ENCODE results near the gene SEMG2. TPM values are rescaled to one million over a fixed set of nuclear protein-coding genes. Genes with fewer than 3 reads are reported as not detected.

SEMG2 gene
- total and polyA plus RNA-seq, 2 of the 13 experiments (the other 11 are each of a cell fraction or from before 2014, with no cell fraction given) = not detected

- TF ChIP-seq ZBTB2 (CRISPR knock-in tag; IDR thresholded peaks at IDR 0.05; ENCODE audit: low read depth) = no peak
- TF ChIP-seq SNAPC4 (CRISPR knock-in tag; IDR thresholded peaks at IDR 0.05) = no peak
- TF ChIP-seq GABPB1 (CRISPR knock-in tag; IDR thresholded peaks at IDR 0.05) = peak; percentile 43; the same call in 1 of the 2 replicates
- TF ChIP-seq GABPA (IDR thresholded peaks at IDR 0.05; ENCODE audit: low read depth, low read length) = peak; percentile 35; the same call in 1 of the 2 replicates
- TF ChIP-seq GABPA (CRISPR knock-in tag; IDR thresholded peaks at IDR 0.05; ENCODE audit: low read depth) = peak; percentile 79
Measured at GRCh38 chr20:45230631-45231030, 9.5 kb downstream of the SEMG2 start (continued).

- no peak overlapping the region for H3K27ac ChIP-seq (ENCODE audit: extremely low read length, insufficient read depth, low read length)
- BruUV-seq (replicated peaks) = no TSS peak
- WGBS (ENCODE audit: low lambda C conversion rate) = 11% methylated on average over 4 of the region's 4 CpGs
- H3K9me3 ChIP-seq (ENCODE audit: low read length) = no peaks in the 10 kb centered on the region
- H3K4me3 ChIP-seq (replicated peaks in 1 of 3; ENCODE audit: insufficient read depth in 1 of 3, low read depth in 2 of 3, low read length in 3 of 3) = no peak overlapping the region
- no peaks in the 10 kb centered on the region for H3K79me2 ChIP-seq (ENCODE audit: insufficient read depth, low read length)
- no peaks in the 10 kb centered on the region for H4K20me1 ChIP-seq (ENCODE audit: insufficient read depth, low read length)
- peaks cover 0 to 4% of the 10 kb centered on the region in 2 experiments; a peak in 1 of 5 replicates for H3K27me3 ChIP-seq (ENCODE audit: control insufficient read depth in 1 of 2, insufficient read depth in 2 of 2, low read length in 2 of 2)
- no peaks in the 10 kb centered on the region for H3K4me1 ChIP-seq (ENCODE audit: insufficient read depth, low read length)
- POLR2A ChIA-PET = no interaction called here
- no peaks in the 10 kb centered on the region for H3K36me3 ChIP-seq (replicated peaks in 1 of 2; ENCODE audit: control insufficient read depth in 1 of 2, insufficient read depth in 2 of 2, low read length in 2 of 2)
- H3K9ac ChIP-seq (ENCODE audit: insufficient read depth, low read depth, low read length) = no peak overlapping the region
- no peak overlapping the region for H2AFZ ChIP-seq (ENCODE audit: low read length)
- CTCF ChIA-PET (ENCODE audit: low intra/inter-chr PET ratio, low total read pairs) = no interaction called here
- peak; percentile 50; the same call in 2 of the 3 replicates for ATAC-seq
- H3K4me2 ChIP-seq (ENCODE audit: low read depth, low read length) = no peak overlapping the region
- DNase-seq (ENCODE audit: low spot score) = no peak
- intact Hi-C loops (cut with micrococcal nuclease; ENCODE audit: unreplicated experiment) (loop anchor here (1.0 kb wide), 1 partner anchor 55 kb away; no protein-coding TSS in a partner anchor), in situ Hi-C loops (cut with HindIII; ENCODE audit: extremely low pct_ligation_motif_present, low pct_unique_long_range_greater_than_20kb) (no loop called here)
- no peak for FAIRE-seq
- TF ChIP-seq HIC2 (CRISPR knock-in tag; IDR thresholded peaks at IDR 0.05; ENCODE audit: low read depth) (no peak), PBX2 (CRISPR knock-in tag; IDR thresholded peaks at IDR 0.05) (no peak), ZNF710 (CRISPR knock-in tag; IDR thresholded peaks at IDR 0.05; ENCODE audit: borderline replicate concordance) (no peak), THAP8 (CRISPR knock-in tag; IDR thresholded peaks at IDR 0.05; ENCODE audit: borderline replicate concordance) (no peak), MTA1 (CRISPR knock-in tag; IDR thresholded peaks at IDR 0.05; ENCODE audit: borderline replicate concordance) (no peak)
Measured at GRCh38 chr20:45235995-45236394, 14.8 kb downstream of the SEMG2 start.
